RPMI8226 (cell line): Measurements from ENCODE around the gene RAB31.

ENCODE experiments used
- DNase-seq: peaks from one replicate; pipeline ENCODE4 v3.0.0-alpha.2; 2015

RAB31 gene

DNA sequence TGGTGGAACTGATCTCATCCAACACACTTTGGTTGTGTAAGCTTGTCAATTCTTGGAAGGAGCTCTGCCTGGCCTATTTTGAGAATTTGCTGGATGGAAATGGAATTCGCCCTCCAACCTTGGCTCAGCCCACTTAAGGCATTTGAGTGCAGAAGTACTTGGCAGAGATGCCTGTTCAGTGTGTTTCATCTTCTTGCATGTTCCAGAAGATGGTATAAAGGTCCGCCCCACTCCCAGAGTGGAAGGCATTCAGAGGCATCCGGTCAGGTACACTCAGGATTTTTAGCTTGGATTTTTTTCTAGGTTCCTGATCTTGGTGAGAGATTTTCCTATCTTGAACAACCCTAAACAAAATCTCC, 116.4 kb downstream of the RAB31 start:
- no peak for DNase-seq

DNA sequence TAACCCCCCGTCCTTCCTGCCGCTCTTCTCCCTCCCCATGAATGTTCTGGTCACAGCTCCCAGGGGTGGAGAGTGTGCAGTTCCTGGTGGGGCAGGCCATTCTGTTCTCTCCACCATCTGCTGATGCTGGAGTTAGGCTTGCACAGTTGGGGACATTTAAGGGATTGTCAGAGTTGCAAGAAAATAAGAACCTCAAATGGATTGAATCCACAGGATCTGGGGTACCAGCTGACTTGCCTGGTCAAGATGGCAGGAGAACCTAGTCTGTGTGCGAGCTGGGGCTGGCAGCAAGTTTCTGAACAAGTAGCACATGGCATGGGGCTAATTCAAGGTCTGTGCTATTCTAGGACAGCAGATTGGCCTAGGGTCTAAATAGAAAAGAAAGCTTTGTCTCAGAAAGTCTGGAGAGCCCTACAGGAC, 116.9 kb downstream of the RAB31 start:
- no peak for DNase-seq

DNA sequence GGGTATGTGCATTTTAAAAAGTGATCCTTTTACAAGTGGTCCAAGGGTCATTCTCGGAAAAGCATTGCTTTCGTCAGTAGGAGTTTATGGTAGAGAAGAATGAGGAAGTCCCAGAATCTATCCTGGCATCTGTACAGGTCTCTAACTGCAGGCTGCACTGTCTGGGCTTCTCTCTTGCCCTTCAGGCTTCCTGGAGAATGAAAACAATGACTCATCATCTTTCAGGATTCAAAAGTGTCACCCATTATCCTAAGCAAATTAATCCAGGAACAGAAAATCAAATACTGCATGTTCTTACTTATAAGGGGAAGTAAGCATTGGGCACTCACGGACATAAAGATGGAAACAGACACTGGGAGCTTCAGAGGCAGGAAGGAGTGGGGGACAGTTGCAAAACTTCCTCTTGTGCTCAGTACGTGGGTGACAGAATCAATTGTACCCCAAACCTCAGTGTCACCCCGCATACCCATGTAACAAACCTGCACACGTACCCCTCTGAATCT, 117.5 kb downstream of the RAB31 start:
- peak; percentile 71 for DNase-seq

DNA sequence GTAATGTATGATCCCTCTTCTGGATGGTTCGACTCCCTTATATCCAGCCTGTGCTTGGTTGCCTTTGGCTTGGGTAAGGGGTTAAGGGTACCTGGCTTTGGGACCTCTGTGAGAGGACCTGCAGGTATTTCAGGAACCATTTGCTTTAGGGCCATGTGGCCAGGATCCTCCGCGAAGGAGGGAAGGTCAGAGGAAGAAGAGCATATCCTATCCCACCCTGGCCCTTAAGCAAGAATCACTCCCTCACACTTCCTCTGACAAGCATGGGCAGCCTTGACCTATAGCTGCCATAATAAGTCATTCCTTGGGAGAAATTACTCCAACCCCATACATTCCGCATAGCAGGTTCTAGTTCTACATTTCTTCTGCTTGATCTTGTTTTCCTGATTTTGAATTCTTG, 118.6 kb downstream of the RAB31 start:
- no peak for DNase-seq

DNA sequence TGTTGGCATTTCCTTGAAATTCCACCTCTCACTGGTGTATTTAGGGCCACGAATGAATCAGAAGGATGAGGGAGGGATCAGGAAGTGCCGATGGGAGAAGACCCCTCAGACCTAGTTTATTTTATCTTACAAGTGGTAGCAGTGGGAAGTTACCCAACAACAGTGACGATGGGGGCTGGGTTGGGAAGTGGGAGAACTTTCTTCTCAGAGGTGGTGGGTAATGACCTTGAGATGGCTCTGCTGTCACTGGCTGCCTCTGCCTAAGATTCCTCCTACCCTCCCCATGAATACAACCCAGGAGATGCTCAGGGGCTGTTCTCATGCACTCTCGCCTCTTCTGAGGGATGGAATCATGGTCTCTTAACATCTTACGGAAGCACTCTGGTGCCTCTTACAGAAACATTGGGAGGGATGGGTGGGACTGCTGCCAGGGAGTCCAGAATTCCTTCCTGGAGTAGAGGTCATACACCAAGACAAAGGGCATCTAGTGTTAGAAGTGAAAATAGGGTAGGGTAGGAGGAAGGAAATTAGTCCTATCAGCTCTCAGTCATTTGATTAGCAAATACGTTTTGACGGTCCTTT, 119.2 kb downstream of the RAB31 start:
- DNase-seq, result no peak

DNA sequence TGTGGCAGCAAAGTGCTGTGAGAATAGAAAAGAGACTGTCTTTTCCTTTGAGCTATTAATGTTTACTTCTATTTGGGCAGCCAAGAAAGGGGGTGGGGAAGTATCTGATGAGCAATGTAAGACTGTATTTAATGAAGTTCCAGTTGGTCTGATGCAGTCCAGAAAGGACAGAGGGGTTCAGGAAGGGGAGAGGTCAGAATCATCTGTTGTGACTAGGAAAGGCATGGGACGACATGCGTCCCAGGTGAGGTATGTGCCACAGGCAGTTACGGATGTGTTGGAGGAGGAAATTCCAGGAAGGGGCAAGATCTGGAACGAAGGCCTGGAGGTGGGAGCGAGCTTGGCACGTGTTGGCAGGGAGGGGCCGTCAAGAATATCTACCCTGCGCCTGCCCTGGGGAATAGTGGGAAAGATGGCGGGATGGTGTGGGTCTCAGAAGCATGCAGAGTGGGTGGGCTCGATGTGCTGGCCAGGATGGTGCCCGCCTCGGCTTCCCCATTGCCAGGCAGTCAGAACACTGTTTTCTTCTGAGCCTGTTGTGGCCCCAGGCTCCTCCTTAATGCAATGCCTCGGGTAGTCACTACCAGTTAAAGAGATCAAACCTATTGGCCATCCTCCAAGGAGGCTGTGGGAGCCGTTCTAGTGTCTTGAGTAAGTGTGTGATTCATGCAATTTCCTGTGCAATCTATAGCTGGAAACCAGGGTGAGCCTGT, 119.8 kb downstream of the RAB31 start:
- peak; percentile 66 for DNase-seq

DNA sequence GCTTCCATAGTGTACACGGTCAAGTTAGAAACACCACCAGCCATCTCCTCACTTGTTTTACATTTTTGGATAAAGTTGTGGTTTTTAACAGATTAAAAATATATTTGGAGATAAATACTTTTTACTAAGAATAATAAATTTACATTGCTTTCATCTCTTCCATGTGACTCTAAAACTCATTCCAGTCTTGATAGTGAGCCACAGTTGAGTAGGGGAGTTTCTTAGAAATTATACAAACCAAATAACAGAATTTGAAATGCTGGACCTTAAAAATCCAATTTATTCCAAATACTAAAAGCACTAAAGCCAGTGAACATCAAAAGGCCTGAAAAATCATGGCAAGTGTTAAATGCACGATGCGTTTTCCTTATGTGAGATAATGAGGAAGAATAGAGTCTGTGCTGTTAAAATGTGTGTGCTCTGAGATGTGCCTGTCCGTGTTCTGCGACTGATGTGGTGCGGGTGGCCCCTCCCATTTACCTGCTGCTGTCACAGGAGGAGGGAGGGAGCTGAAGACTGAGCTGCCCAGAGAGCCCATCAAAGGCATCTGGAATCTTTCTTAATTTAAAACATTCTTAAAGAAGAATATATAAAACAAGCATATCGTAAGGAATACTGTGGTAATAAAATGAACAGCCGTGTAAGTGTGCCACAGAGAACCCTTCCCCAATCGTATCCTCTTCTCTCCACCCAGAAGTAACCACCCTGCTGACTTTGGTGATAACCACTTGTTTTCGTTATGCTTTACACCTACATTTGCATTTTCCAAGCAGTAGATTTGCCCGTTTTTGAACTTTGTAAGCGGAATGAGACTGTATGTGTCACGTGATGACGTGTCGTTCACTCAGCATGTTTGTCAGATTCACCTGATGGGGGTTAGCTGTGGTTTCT, 120.7 kb downstream of the RAB31 start:
- no peak for DNase-seq

DNA sequence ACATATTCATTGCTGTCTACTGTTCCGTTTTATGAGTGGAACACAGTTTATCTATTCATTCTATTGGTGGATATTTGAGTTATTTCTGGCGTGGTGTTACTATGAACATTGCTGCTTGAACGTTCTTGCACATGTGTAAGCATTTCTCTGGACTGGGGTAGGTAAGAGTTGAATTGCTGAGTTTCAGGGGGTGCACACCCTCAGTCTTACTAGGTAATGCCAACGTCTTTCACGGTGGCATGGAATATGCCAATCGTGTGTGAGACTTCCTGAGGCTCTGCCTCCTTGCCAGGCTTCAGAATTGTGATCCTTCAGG, 121.3 kb downstream of the RAB31 start:
- no peak for DNase-seq

DNA sequence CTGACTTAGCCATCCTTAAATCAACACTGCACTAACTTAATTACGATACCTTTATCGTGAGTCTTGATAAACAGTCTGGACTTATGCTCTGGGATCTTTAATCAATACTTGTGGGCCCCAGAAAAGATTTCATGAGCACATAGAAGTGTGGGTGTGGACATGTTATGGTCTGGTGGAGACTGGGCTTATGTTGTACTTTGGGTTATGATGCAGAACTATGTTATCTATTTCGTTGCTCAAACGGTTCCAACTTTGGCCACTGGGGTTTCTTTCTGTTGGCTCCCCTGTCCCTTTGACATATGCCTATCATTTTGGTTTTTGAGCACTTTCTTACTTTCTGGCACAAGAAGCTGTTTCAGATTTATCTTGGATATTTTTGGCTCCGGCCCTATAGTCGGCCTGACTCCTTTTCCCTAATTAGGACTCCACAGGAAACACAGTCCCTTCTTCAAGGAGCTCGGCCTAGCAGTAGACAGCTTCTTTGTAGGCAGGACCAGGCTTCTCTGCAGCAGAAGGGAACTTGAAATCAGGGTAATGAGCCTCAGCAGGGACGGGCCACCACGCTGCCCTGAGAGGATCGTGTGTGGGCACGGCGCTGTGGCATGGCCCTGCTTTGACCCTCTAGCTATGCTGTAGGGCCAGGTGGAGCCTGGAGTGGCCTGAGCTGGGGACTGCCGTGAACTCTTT, 123.1 kb downstream of the RAB31 start:
- peak; percentile 6 for DNase-seq

DNA sequence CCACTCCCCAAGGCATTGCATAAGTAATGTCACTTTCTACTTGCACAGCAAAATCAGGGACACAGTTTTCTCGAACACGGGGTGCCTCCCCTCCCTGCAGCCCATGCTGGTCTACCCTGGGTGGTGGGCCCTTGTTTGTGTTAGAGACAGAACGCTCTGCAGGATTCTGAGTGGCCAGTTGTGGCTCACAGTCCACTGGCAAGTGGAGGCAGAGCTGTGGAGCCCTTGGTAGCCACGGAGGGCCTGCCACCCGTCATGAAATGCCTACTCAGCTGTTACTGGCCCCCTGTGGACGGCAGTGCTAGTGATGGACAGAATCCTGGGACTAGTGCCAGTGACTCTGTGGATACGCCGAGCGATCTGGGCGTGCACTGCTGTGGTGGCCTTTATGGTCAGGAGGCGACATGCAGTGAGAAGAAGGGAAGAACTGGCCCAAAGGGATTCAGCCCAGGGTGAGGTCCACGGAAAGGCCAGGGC, 123.7 kb downstream of the RAB31 start:
- DNase-seq, result no peak

DNA sequence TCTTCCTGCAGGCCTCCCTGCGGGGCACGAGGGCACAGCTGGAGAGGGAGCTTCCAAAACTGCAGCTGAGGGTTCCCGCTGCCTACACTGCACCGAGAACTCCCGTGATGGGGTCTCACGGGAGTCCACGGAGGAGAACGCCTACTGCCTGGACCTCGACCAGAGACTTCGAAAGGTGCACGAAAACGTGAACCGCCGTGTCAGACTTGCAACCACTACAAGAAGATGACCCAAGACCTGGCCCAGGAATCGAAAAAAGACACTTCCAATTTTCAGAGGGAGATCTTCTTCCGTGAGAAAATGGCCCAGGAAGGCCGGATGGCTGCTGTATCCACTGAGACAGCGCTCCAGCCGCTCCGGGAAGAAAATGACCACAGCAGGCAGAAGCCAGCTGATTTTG, 124.8 kb downstream of the RAB31 start:
- DNase-seq, result no peak

DNA sequence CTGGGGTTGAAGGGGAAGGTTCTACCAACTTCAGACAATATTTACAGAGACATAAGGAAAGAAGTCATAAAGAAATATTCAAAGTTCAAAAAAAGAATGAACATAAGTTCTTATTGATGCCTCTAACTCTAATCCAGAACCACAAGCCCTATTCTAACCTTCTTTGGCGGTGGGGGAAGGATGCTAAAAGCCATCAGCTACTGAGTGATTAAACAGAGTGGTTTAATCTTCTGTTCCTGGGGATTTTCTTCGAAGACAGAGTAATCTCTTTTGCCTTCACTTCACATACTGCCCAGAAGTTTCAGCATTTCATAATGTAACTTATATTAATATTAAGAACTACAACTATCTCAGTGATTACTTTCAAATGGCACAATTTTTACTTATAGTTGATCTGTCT, 126.5 kb downstream of the RAB31 start:
- DNase-seq, result no peak

DNA sequence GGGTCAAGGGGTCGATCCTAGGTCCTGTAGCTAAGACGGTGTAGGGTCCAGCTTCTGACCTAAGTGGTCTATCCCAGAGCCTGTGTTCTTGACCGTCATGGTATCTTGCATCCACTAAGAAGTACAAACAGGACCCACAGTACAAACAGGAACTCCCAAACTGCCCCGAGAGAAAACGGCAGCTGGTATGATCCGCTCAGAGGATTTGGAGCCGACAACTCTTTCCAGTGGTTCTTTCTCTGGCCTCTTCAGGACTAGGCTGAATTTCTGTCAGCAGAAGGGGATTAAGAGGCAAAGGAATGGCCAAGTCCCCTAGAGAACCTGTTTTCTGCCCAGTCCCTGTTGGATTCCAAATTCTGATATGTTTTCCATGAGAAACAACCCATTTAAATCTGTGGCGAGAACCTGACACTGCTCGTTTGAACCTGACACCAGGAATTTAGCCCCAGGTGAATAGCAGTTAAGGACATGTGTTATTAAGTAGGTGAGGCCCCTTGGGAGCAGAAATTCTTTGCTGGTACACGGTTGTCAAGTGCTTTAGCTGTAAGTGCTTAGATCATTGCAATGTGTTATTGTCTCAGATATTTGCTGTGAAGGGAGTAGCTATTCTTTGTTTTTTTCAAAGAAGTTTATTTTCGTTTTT, 127.1 kb downstream of the RAB31 start:
- no peak for DNase-seq

DNA sequence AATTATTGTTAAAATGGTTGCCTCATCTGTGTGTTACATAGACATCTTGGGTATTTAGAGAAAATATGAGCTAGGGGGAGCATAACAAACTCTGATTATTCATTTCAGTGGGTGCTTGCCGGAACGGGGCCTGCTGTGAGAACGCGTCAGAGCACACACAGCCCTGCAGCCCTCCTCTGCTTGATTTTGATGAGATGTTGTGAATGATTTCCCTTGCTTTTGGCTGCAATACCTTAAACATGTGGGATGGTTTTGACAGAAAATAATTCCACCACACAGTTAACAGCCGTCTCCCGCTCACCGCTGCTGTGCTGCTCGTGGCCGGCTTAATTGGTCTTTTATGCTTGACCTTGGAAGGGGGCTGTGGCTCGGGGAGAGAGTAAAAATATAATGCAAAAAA, 127.7 kb downstream of the RAB31 start:
- no peak for DNase-seq

DNA sequence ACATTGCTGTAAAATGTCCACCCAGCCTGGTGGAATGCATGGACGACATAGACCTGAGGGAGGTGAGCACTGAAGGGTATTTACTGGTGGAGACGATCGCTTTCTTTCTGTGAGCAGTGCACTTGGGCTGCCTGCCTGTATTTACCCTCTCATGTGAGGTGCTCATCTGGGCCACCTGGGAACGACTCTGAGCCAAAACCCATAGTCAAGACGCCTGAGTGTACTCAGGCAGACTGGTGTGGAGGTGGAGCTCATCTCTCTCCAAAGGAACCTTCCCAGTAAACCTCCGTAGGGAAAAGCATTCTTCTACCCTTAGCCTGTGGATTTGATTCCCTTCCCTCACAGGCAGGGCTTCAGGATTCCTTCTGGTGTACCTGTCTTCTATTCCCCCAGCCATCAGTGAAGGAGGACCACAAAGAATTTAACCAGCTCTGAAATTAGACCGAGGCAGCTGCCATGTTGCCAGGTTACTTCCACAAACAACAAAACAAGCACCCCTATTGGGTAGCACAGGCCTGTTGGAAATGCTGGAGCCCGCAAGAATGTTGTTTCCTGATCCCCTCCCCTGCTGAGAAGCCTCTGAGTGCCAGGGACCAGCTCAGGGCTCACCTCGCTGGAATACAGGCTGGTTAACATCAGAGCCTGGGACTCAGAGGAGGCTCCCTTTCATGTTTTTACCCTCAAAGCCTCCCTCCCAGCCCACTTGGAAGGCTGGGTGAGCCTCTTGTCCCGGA, 130.2 kb downstream of the RAB31 start:
- DNase-seq, result no peak

DNA sequence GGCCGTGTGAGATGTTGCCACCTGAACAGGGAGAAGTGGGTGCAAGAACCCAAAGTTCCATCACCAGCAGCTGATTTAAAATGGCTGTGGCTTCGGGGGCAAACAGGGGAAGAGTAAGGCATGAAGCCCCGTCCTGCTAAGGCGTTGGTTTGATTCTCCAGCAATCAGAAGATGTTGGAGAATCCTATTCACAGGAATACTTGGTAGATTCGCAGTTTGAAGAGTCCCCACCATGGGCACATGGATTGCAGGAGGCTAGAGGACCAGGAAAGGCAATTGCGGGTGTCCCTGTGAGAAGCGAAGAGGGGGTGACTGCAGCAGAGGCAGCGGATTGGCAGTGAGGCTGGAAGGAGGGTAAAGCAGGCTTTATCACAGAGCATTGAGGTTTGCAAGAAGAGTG, 131.1 kb downstream of the RAB31 start:
- no peak for DNase-seq

DNA sequence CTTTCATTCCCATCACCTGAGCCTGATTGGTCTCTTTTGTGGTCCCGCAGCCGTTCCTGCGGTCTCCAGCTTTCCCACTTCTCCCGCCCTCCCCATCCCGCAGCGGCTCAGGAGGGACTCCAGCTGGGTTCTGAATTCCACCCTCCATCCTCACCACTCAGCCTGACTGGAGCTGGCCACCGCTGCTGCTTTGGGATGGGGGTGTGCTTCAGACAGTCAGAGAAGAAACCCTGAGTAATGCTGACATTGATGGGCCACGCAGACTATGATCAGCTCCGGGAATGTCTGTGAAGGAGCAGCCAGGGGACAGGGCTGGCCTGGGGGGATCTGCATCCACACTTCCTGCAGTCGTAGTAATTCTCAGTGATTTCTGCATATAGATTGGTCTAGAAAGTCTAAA, 131.8 kb downstream of the RAB31 start:
- DNase-seq, result no peak

DNA sequence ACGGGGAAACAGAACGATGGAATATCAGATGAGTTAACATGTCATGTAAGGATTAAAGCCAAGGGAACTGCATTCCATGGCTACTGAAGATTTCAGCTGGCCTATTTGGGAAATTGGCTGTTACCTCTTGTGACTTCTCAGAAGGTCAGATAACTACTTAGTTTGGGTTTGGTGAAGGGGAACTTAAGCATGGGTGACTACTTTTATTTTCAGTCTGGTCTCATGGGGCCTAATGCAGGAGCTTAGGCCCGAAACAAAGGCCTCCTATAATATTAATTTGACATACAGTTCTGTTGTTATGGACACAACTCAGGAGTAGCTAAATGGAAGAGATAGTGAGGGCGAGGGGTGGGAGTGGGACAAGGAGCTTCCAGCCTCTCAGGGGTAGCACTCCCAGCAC, 133.7 kb downstream of the RAB31 start:
- DNase-seq, result no peak

DNA sequence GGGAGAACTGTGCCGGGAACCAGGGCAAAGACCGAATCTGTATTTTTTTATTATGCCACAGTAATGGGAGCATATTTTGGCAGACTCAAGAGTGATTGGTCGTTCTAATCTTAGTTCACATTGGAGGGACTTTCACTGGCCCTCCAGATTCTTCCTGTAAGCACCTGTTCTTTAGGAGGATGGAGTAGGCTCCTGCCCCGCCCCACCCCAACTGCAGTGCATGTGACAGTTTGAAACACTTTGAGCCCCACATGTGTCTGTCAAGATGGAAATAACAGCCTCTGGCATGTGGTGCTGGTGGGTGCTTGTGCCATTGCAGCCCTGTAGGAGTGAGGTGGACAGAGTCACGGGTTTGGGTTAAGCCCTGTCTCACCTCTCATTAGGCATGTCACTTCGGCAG, 134.3 kb downstream of the RAB31 start:
- DNase-seq, result no peak

DNA sequence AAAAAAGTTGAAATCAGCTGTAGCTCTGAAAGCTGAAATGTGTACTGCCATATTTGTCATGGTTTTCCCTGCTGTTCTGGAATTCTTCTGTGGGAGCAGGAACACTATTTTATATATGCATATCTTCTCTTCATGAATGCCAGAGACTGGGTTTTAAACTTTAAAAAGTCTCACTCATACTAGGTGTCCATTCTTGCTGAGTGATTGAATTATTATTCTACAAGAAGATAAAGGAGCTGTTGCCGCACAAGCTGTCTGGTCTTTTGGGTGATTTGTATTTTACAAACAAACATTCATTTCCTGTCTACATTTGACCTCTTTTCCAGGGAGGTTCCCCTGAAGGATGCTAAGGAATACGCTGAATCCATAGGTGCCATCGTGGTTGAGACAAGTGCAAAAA, 137.2 kb downstream of the RAB31 start:
- DNase-seq, result no peak

DNA sequence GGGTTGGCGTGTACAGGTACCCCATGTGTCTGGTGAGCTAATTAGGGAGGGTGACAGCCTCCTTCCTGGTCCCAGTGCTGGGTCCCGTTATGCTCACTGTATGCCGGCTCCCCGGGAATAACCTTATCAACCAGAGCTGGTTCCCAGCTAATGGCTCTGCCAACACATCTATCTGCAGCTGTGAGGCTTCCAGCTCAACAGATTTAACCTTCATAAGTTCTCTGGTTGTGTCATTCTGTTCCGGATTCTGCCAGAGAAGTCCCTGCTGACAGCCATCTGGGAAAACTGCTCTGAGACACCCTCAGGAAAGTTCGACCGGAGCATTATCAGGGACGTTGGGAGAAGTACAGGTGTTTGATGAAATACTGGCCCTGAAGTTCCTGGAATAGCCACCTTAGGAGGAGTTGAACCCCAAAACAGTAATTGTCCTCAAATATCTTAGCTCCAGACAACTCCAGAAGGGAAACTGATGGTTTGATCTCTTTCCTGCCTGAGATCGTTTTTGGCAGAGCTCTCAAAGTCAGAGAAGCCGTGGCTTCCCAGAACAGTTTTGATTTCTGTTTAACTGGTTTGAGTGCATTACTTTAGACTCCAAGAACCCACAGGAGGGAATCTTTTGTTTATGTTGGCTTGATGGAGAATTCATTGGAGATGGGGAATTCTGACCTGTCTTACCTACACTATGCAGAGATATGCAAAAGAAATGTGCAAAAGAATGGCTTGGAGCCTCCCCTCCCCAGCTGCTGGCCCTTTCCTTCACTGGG, 138.2 kb downstream of the RAB31 start:
- no peak for DNase-seq
